Measurements from ENCODE around the gene ANKRD11.
"Not testable (repeated sequence)": the region's sequence is repeated elsewhere in the genome, so short reads cannot be mapped to it uniquely, and the experiment has no call there.

- TF ChIP-seq SIN3A (IDR thresholded peaks at IDR 0.05; ENCODE audit: low read depth); SP1 (IDR thresholded peaks at IDR 0.05; ENCODE audit: low read depth); ZBTB33 (IDR thresholded peaks at IDR 0.05; ENCODE audit: extremely low read depth, insufficient replicate concordance, low read length); REST (IDR thresholded peaks at IDR 0.05; ENCODE audit: low read depth); CTCF (IDR thresholded peaks at IDR 0.05 in 2 of 3, conservative IDR thresholded peaks at IDR 0.05 in 1 of 3; ENCODE audit: borderline replicate concordance in 1 of 3, insufficient read depth in 1 of 3, low read depth in 2 of 3, low read length in 2 of 3); POLR2AphosphoS5 (IDR thresholded peaks at IDR 0.05; ENCODE audit: low read depth, low read length): not testable (repeated sequence)
Observed at GRCh38 chr16:89247734-89248075, 242.7 kb downstream of the ANKRD11 start.

Data from HCT116 (cell line).